HCT116 (cell line): ENCODE data around the gene MYO1E. TPM values are rescaled to one million over a fixed set of nuclear protein-coding genes. Genes with fewer than 3 reads are reported as not detected.

Experiments used
- ATAC-seq: fragments of 200-7000 bp; cut with Tn5 transposase; 2 replicates; pipeline ENCODE4 v1.9.1; 2020; ENCODE audit warnings: mild to moderate bottlenecking, moderate library complexity
- BruUV-seq: library from RNA; stranded (reverse); fragments of 400-500 nt; replicated peaks from 2 replicates; lab custom pipeline; 2021; lab: Mats Ljungman, UMichigan
- CTCF ChIA-PET: fragments of 300-600 bp; sonication (Branson Sonifier 250); formaldehyde crosslinking; loops from one replicate; lab custom pipeline; 2021; ENCODE audit warnings: antibody characterized with exemption; lab: Charles Lee
- POLR2A ChIA-PET: fragments of 300-600, 350-600 bp; sonication (Branson Sonifier 250); formaldehyde crosslinking; loops from one replicate; lab custom pipeline; 2021; ENCODE audit warnings: antibody characterized with exemption; lab: Charles Lee
- RAD21 ChIA-PET, 2 experiments: fragments of 300-600 bp; sonication (Branson Sonifier 250); formaldehyde crosslinking; loops; one replicate each; lab custom pipeline; 2023; ENCODE audit warnings: low total read pairs in 2 of 2; ENCODE audit not compliant: uncharacterized antibody in 2 of 2, unreplicated experiment in 2 of 2, low non-redundant PET in 1 of 2; lab: Charles Lee
- DNase-seq: peaks from one replicate; pipeline ENCODE4 v3.0.0-alpha.2; 2010; ENCODE audit warnings: low read depth, low spot score
- H2AFZ ChIP-seq: fragments of 200-600 bp; shearing (Covaris generic), sonication (generic); 2 replicates; pipeline ENCODE4 v1.6.1; 2017; ENCODE audit warnings: low read depth, mixed run types, mixed read lengths, antibody characterized with exemption, low read length; ENCODE audit not compliant: poor library complexity, severe bottlenecking
- H3K27ac ChIP-seq: 2 replicates; pipeline ENCODE4 v1.5.1; 2012; ENCODE audit warnings: low read depth, low read length
- H3K27me3 ChIP-seq: fragments of 200-600 bp; sonication (generic); 2 replicates; pipeline ENCODE4 v1.6.1; 2016; ENCODE audit warnings: mixed run types, low read length, mixed read lengths; ENCODE audit not compliant: insufficient read depth
- H3K36me3 ChIP-seq, 2 experiments: fragments of 200-500 bp in 1 of 2; fragments of 200-600 bp in 1 of 2; sonication (Bioruptor generic) in 1 of 2; sonication (generic) in 1 of 2; 2 replicates each; pipeline versions ENCODE4 v1.5.1 to v1.6.1; 2014 to 2016; ENCODE audit warnings: low read length in 2 of 2, inconsistent platforms in 1 of 2, mixed read lengths in 1 of 2, mixed run types in 1 of 2; ENCODE audit not compliant: insufficient read depth in 2 of 2, control insufficient read depth in 1 of 2
- H3K4me1 ChIP-seq, 2 experiments: fragments of 200-600 bp in 1 of 2; sonication (generic) in 1 of 2; 2 replicates each; pipeline versions ENCODE4 v1.5.1 to v1.6.1; 2012 to 2017; ENCODE audit warnings: low read length in 2 of 2, inconsistent platforms in 1 of 2, mild to moderate bottlenecking in 1 of 2, mixed read lengths in 1 of 2, mixed run types in 1 of 2, moderate library complexity in 1 of 2; ENCODE audit not compliant: insufficient read depth in 2 of 2, control insufficient read depth in 1 of 2
- H3K4me2 ChIP-seq: fragments of 200-600 bp; sonication (generic); 2 replicates; pipeline ENCODE4 v1.6.1; 2017; ENCODE audit warnings: mixed run types, low read length, mixed read lengths
- H3K4me3 ChIP-seq, 2 experiments: fragments of 200-600 bp in 1 of 2; sonication (generic) in 1 of 2; replicated peaks in 1 of 2; 2 replicates each; pipeline ENCODE4 v1.5.1; 2011 to 2016; ENCODE audit warnings: low read length in 2 of 2, control low read depth in 1 of 2, low read depth in 1 of 2, mild to moderate bottlenecking in 1 of 2, mixed read lengths in 1 of 2, mixed run types in 1 of 2
- H3K79me2 ChIP-seq: fragments of 200-600 bp; sonication (generic); 2 replicates; pipeline ENCODE4 v1.6.1; 2017; ENCODE audit warnings: mild to moderate bottlenecking, mixed run types, low read length, moderate library complexity, mixed read lengths; ENCODE audit not compliant: insufficient read depth
- H3K9ac ChIP-seq: fragments of 200-600 bp; sonication (generic); 2 replicates; pipeline ENCODE4 v1.6.1; 2016; ENCODE audit warnings: low read length, mixed read lengths
- H3K9me2 ChIP-seq: fragments of 200-600 bp; sonication (generic), shearing (Covaris generic); 2 replicates; pipeline ENCODE4 v1.6.1; 2017; ENCODE audit warnings: mixed run types, mild to moderate bottlenecking, moderate library complexity; ENCODE audit not compliant: insufficient read depth
- H3K9me3 ChIP-seq, 2 experiments: fragments of 200-500 bp in 1 of 2; fragments of 200-600 bp in 1 of 2; sonication (Bioruptor generic) in 1 of 2; sonication (generic) in 1 of 2; 2 replicates each; pipeline ENCODE4 v1.6.1; 2014 to 2017; ENCODE audit warnings: low read length in 2 of 2, mixed read lengths in 2 of 2, inconsistent platforms in 1 of 2, low read depth in 1 of 2, mild to moderate bottlenecking in 1 of 2, mixed run types in 1 of 2, moderate library complexity in 1 of 2; ENCODE audit not compliant: control insufficient read depth in 1 of 2, insufficient read depth in 1 of 2
- H4K20me1 ChIP-seq: fragments of 200-600 bp; sonication (generic), shearing (Covaris generic); 2 replicates; pipeline ENCODE4 v1.6.1; 2017; ENCODE audit warnings: mixed run types, mild to moderate bottlenecking, moderate library complexity; ENCODE audit not compliant: insufficient read depth
- CBX3 ChIP-seq: IDR thresholded peaks from 2 replicates; pipeline ENCODE4 v1.6.1; 2012; ENCODE audit warnings: low read depth
- EGR1 ChIP-seq: IDR thresholded peaks from 2 replicates; pipeline ENCODE4 v1.6.1; 2012; ENCODE audit warnings: low read depth
- ELF1 ChIP-seq: IDR thresholded peaks from 2 replicates; pipeline ENCODE4 v1.6.1; 2012; ENCODE audit warnings: low read depth, borderline replicate concordance
- EZH2 ChIP-seq: fragments of 200-600 bp; sonication (generic); IDR thresholded peaks from 2 replicates; pipeline ENCODE4 v1.6.1; 2017; ENCODE audit warnings: antibody characterized with exemption, mixed run types
- EZH2phosphoT487 ChIP-seq: fragments of 200-600 bp; IDR thresholded peaks from 2 replicates; pipeline ENCODE4 v1.6.1; 2018; ENCODE audit warnings: antibody characterized with exemption, borderline replicate concordance
- FOSL1 ChIP-seq: IDR thresholded peaks from 2 replicates; pipeline ENCODE4 v1.6.1; 2012; ENCODE audit warnings: low read depth
- JUND ChIP-seq: IDR thresholded peaks from 2 replicates; pipeline ENCODE4 v1.6.1; 2012
- MAX ChIP-seq: IDR thresholded peaks from 2 replicates; pipeline ENCODE4 v1.6.1; 2012
- POLR2AphosphoS5 ChIP-seq: IDR thresholded peaks from 2 replicates; pipeline ENCODE4 v1.6.1; 2011; ENCODE audit warnings: mild to moderate bottlenecking, low read depth, low read length, moderate library complexity
- SIN3A ChIP-seq: IDR thresholded peaks from 2 replicates; pipeline ENCODE4 v1.6.1; 2012; ENCODE audit warnings: low read depth
- SRF ChIP-seq: IDR thresholded peaks from 2 replicates; pipeline ENCODE4 v1.6.1; 2012; ENCODE audit warnings: low read depth
- TCF7L2 ChIP-seq: IDR thresholded peaks from 2 replicates; pipeline ENCODE4 v1.7.0; 2011; ENCODE audit warnings: borderline replicate concordance, inconsistent platforms; ENCODE audit not compliant: insufficient read depth, insufficient read length; ENCODE audit errors: extremely low read depth
- YY1 ChIP-seq: IDR thresholded peaks from 2 replicates; pipeline ENCODE4 v1.6.1; 2011; ENCODE audit warnings: low read length, low read depth, moderate library complexity, mild to moderate bottlenecking; ENCODE audit not compliant: insufficient replicate concordance; ENCODE audit errors: extremely low read depth
- intact Hi-C: fragments of 100-400 bp; cut with micrococcal nuclease; formaldehyde crosslinking; loops from 2 replicates; pipeline ENCODE4 v1.10.0; 2022
- total RNA-seq: library from RNA; stranded (reverse); gene quantifications from one replicate; pipeline ENCODE4 v1.2.1, GENCODE V29; 2021; ENCODE audit not compliant: unreplicated experiment
- TF ChIP-seq, protein P1 (sequence below): IDR thresholded peaks from 2 replicates; pipeline ENCODE4 v1.6.1; 2012; ENCODE audit warnings: low read depth
- TF ChIP-seq, protein P2 (sequence below): IDR thresholded peaks from 2 replicates; pipeline ENCODE4 v1.6.1; 2012
- TF ChIP-seq, protein P3 (sequence below), 3 experiments: fragments of 200-600 bp in 1 of 3; sonication (generic) in 1 of 3; IDR thresholded peaks in 2 of 3; conservative IDR thresholded peaks in 1 of 3; 2 replicates each; pipeline ENCODE4 v1.5.1; 2012 to 2017; ENCODE audit warnings: low read depth in 2 of 3, low read length in 2 of 3, antibody characterized with exemption in 1 of 3, borderline replicate concordance in 1 of 3, control low read depth in 1 of 3, mild to moderate bottlenecking in 1 of 3, mixed read lengths in 1 of 3, mixed run types in 1 of 3, moderate library complexity in 1 of 3; ENCODE audit not compliant: insufficient read depth in 1 of 3

The MYO1E gene
- total RNA-seq, 1 experiment from 2014 or later, result 182 TPM

GRCh38 chr15:59294574-59295260 lies 78.0 kb downstream of the MYO1E start (continued):
- TF ChIP-seq MAX (peak; percentile 78), CBX3 (no peak), EZH2 (no peak), FOSL1 (peak; percentile 88)

GRCh38 chr15:59292442-59293151 lies 80.1 kb downstream of the MYO1E start:
- Histone ChIP-seq H3K27me3 (no peaks in the 10 kb centered on the region), H3K9ac (0 out of 2 replicates have a peak overlapping the region, but pooled peaks have one; percentile 4), H3K4me2 (peak overlapping the region; percentile 7), H4K20me1 (no peaks in the 10 kb centered on the region), H3K36me3 (no peaks in the 10 kb centered on the region), H3K4me3 (no peak overlapping the region), H3K79me2 (peaks cover 62% of the 10 kb centered on the region; the same call in 1 of the 2 replicates), H3K9me2 (no peaks in the 10 kb centered on the region), H3K27ac (no peak overlapping the region), H3K9me3 (no peaks in the 10 kb centered on the region), H2AFZ (no peak overlapping the region), H3K4me1 (peaks cover 38 to 79% of the 10 kb centered on the region in 2 experiments)
- no TSS peak for BruUV-seq
- intact Hi-C loops, result no loop called here
- DNase-seq (no peak), ATAC-seq (no peak)
- ChIA-PET POLR2A (interaction anchor here (2.4 kb wide), 1 partner anchor 8 kb away, joined by 11 read pairs; no protein-coding TSS in a partner anchor), CTCF (no interaction called here), RAD21 (no interaction called here)
- TF ChIP-seq FOSL1 (no peak), MAX (no peak), POLR2AphosphoS5 (no peak), ELF1 (no peak), JUND (no peak), EZH2 (no peak), SIN3A (no peak), YY1 (no peak), CBX3 (no peak), EZH2phosphoT487 (no peak), SRF (no peak), EGR1 (no peak), TCF7L2 (no peak)
- TF ChIP-seq, protein P1, sequence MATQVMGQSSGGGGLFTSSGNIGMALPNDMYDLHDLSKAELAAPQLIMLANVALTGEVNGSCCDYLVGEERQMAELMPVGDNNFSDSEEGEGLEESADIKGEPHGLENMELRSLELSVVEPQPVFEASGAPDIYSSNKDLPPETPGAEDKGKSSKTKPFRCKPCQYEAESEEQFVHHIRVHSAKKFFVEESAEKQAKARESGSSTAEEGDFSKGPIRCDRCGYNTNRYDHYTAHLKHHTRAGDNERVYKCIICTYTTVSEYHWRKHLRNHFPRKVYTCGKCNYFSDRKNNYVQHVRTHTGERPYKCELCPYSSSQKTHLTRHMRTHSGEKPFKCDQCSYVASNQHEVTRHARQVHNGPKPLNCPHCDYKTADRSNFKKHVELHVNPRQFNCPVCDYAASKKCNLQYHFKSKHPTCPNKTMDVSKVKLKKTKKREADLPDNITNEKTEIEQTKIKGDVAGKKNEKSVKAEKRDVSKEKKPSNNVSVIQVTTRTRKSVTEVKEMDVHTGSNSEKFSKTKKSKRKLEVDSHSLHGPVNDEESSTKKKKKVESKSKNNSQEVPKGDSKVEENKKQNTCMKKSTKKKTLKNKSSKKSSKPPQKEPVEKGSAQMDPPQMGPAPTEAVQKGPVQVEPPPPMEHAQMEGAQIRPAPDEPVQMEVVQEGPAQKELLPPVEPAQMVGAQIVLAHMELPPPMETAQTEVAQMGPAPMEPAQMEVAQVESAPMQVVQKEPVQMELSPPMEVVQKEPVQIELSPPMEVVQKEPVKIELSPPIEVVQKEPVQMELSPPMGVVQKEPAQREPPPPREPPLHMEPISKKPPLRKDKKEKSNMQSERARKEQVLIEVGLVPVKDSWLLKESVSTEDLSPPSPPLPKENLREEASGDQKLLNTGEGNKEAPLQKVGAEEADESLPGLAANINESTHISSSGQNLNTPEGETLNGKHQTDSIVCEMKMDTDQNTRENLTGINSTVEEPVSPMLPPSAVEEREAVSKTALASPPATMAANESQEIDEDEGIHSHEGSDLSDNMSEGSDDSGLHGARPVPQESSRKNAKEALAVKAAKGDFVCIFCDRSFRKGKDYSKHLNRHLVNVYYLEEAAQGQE, result no peak
- TF ChIP-seq, protein P2, sequence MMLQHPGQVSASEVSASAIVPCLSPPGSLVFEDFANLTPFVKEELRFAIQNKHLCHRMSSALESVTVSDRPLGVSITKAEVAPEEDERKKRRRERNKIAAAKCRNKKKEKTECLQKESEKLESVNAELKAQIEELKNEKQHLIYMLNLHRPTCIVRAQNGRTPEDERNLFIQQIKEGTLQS, result no peak
- TF ChIP-seq, protein P3, sequence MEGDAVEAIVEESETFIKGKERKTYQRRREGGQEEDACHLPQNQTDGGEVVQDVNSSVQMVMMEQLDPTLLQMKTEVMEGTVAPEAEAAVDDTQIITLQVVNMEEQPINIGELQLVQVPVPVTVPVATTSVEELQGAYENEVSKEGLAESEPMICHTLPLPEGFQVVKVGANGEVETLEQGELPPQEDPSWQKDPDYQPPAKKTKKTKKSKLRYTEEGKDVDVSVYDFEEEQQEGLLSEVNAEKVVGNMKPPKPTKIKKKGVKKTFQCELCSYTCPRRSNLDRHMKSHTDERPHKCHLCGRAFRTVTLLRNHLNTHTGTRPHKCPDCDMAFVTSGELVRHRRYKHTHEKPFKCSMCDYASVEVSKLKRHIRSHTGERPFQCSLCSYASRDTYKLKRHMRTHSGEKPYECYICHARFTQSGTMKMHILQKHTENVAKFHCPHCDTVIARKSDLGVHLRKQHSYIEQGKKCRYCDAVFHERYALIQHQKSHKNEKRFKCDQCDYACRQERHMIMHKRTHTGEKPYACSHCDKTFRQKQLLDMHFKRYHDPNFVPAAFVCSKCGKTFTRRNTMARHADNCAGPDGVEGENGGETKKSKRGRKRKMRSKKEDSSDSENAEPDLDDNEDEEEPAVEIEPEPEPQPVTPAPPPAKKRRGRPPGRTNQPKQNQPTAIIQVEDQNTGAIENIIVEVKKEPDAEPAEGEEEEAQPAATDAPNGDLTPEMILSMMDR (IDR thresholded peaks at IDR 0.05 in 2 of 3, conservative IDR thresholded peaks at IDR 0.05 in 1 of 3; ENCODE audit: borderline replicate concordance in 1 of 3, insufficient read depth in 1 of 3, low read depth in 2 of 3, low read length in 2 of 3), result no peak
